HK-2 (cell line): Measurements from ENCODE around the gene MYEF2.

Experiments used
- DNase-seq: peaks from one replicate; pipeline ENCODE4 v3.0.0-alpha.2; 2018; ENCODE audit not compliant: unreplicated experiment

Gene MYEF2

GRCh38 chr15:48087844-48088243 lies 90.3 kb downstream of the MYEF2 start:
- DNase-seq: no peak

- DNase-seq: no peak
These were observed 91.5 kb downstream of the MYEF2 start for GRCh38 chr15:48086576-48086975.

GRCh38 chr15:48086133-48086532 lies 92.0 kb downstream of the MYEF2 start:
- no peak for DNase-seq

GRCh38 chr15:48085591-48085930 lies 92.5 kb downstream of the MYEF2 start:
- no peak for DNase-seq

GRCh38 chr15:48084759-48085590 lies 93.1 kb downstream of the MYEF2 start:
- no peak for DNase-seq
